G401 (cell line): ENCODE measurements around the gene GSTM1. TPM values are rescaled to one million over a fixed set of nuclear protein-coding genes. Genes with fewer than 3 reads are reported as not detected.
A peak's percentile ranks its signal among the peaks of the same experiment; 100 is the strongest.
"Not testable (repeated sequence)": the region's sequence is repeated elsewhere in the genome, so short reads cannot be mapped to it uniquely, and the experiment has no call there.

ENCODE experiments used
- DNase-seq: peaks from one replicate; pipeline ENCODE4 v3.0.0-alpha.2; 2015; ENCODE audit warnings: low spot score
- in situ Hi-C: cut with HindIII; loops from 2 replicates; pipeline ENCODE4 v1.10.0; 2016; ENCODE audit warnings: low sequenced_read_pairs, mixed read lengths
- total RNA-seq: library from RNA; depleted of rRNA; stranded (reverse); fragments of >200 nt; shearing (Covaris generic); gene quantifications from 2 replicates; pipeline ENCODE4 v1.2.3, GENCODE V29; 2014

GSTM1 gene
- total RNA-seq, 1 experiment from 2014 or later = not detected

GRCh38 chr1:109658533-109659042, 29.0 kb upstream of the GSTM1 start:
- in situ Hi-C loops = no loop called here

GRCh38 chr1:109659145-109659544, 28.5 kb upstream of the GSTM1 start:
- no peak for DNase-seq
- in situ Hi-C loops = no loop called here

More at GRCh38 chr1:109658533-109659042, 29.0 kb upstream of the GSTM1 start:
- DNase-seq = no peak

- in situ Hi-C loops = no loop called here
- DNase-seq = peak; percentile 93
These were observed 27.5 kb upstream of the GSTM1 start for GRCh38 chr1:109659997-109660690.

- in situ Hi-C loops, DNase-seq: not testable (repeated sequence)
These were observed 27.0 kb upstream of the GSTM1 start for GRCh38 chr1:109660691-109661026.

GRCh38 chr1:109661391-109661790, 26.2 kb upstream of the GSTM1 start:
- DNase-seq = no peak
- in situ Hi-C loops = no loop called here

- in situ Hi-C loops = no loop called here
These were observed 22.9 kb upstream of the GSTM1 start for GRCh38 chr1:109664671-109665070.

GRCh38 chr1:109667452-109668122, 20.0 kb upstream of the GSTM1 start, which contains the start of gene GSTM2:
Gene GSTM2 (plus strand): TSS chr1:109668057. CDS start chr1:109668116, 59 bp downstream.
- in situ Hi-C loops = no loop called here
- peak; percentile 53 for DNase-seq

More at GRCh38 chr1:109664671-109665070, 22.9 kb upstream of the GSTM1 start:
- DNase-seq = peak; percentile 0

- no peak for DNase-seq
- in situ Hi-C loops = no loop called here
These were observed 19.4 kb upstream of the GSTM1 start for GRCh38 chr1:109668123-109668775.

- in situ Hi-C loops = no loop called here
- DNase-seq = no peak
These were observed 18.2 kb upstream of the GSTM1 start for GRCh38 chr1:109669246-109669948.

GRCh38 chr1:109669949-109670302, 17.7 kb upstream of the GSTM1 start:
- in situ Hi-C loops = not testable (repeated sequence)

GRCh38 chr1:109671067-109671466, 16.6 kb upstream of the GSTM1 start:
- no peak for DNase-seq
- in situ Hi-C loops = no loop called here

More at GRCh38 chr1:109669949-109670302, 17.7 kb upstream of the GSTM1 start:
- not testable (repeated sequence) for DNase-seq

- in situ Hi-C loops, DNase-seq: not testable (repeated sequence)
These were observed 13.8 kb upstream of the GSTM1 start for GRCh38 chr1:109673861-109674260.

GRCh38 chr1:109676683-109677381, 10.8 kb upstream of the GSTM1 start:
- in situ Hi-C loops, DNase-seq: not testable (repeated sequence)

- no peak for DNase-seq
- in situ Hi-C loops = no loop called here
These were observed 10.2 kb upstream of the GSTM1 start for GRCh38 chr1:109677459-109677858.

GRCh38 chr1:109678637-109679036, 9.0 kb upstream of the GSTM1 start:
- in situ Hi-C loops, DNase-seq: not testable (repeated sequence)

GRCh38 chr1:109684777-109685176, 2.8 kb upstream of the GSTM1 start:
- DNase-seq, in situ Hi-C loops: not testable (repeated sequence)

GRCh38 chr1:109685399-109685798, 2.2 kb upstream of the GSTM1 start:
- in situ Hi-C loops = not testable (repeated sequence)

GRCh38 chr1:109685890-109686289, 1.7 kb upstream of the GSTM1 start:
- in situ Hi-C loops, DNase-seq: not testable (repeated sequence)

More at GRCh38 chr1:109685399-109685798, 2.2 kb upstream of the GSTM1 start:
- not testable (repeated sequence) for DNase-seq

- in situ Hi-C loops = not testable (repeated sequence)
These were observed 508 bp upstream of the GSTM1 start for GRCh38 chr1:109687109-109687508.

More at GRCh38 chr1:109687109-109687508, 508 bp upstream of the GSTM1 start:
- not testable (repeated sequence) for DNase-seq
